Naive thymus-derived CD4-positive, alpha-beta T cell (primary cell): ENCODE data around the gene WTAP. TPM values are rescaled to one million over a fixed set of nuclear protein-coding genes. Genes with fewer than 3 reads are reported as not detected.
"Not testable (repeated sequence)": the region's sequence is repeated elsewhere in the genome, so short reads cannot be mapped to it uniquely, and the experiment has no call there.

Experiments
- ATAC-seq: fragments of 150-1000 bp; cut with Tn5 transposase; 2 replicates; pipeline ENCODE4 v1.10.0; 2021; ENCODE audit warnings: mild to moderate bottlenecking, moderate library complexity
- CTCF ChIA-PET: fragments of 350-600 bp; sonication (Branson Sonifier 250); formaldehyde crosslinking; loops from one replicate; lab custom pipeline; 2021; ENCODE audit warnings: antibody characterized with exemption; lab: Charles Lee
- POLR2A ChIA-PET: fragments of 350-600 bp; sonication (Branson Sonifier 250); formaldehyde crosslinking; loops from one replicate; lab custom pipeline; 2021; ENCODE audit warnings: antibody characterized with exemption, inconsistent platforms; lab: Charles Lee
- DNase-seq, 9 donors: peaks; one replicate each; pipeline versions ENCODE4 v3.0.0 to v3.0.0-alpha.2; 2020 to 2022; ENCODE audit warnings: mixed read lengths in 1 of 9
- H3K27ac ChIP-seq: one replicate; pipeline ENCODE4 v1.7.0; 2013; ENCODE audit warnings: mild to moderate bottlenecking, low read depth, low read length, moderate library complexity
- H3K27me3 ChIP-seq, 2 donors: one replicate each; pipeline ENCODE4 v1.7.0; 2013; ENCODE audit warnings: low read length in 2 of 2, mild to moderate bottlenecking in 2 of 2, moderate library complexity in 2 of 2; ENCODE audit not compliant: control insufficient read depth in 2 of 2, insufficient read depth in 2 of 2
- H3K36me3 ChIP-seq, 3 experiments: 1 replicate in 2 of 3; 2 replicates in 1 of 3; pipeline ENCODE4 v1.7.0; 2013; ENCODE audit warnings: low read length in 3 of 3, mild to moderate bottlenecking in 3 of 3, moderate library complexity in 1 of 3; ENCODE audit not compliant: insufficient read depth in 3 of 3, control insufficient read depth in 2 of 3
- H3K4me1 ChIP-seq, 2 donors: one replicate each; pipeline ENCODE4 v1.7.0; 2013; ENCODE audit warnings: low read length in 2 of 2, mild to moderate bottlenecking in 2 of 2, moderate library complexity in 1 of 2; ENCODE audit not compliant: control insufficient read depth in 2 of 2, insufficient read depth in 2 of 2
- H3K4me3 ChIP-seq: 2 replicates; pipeline ENCODE4 v1.7.0; 2013; ENCODE audit warnings: mild to moderate bottlenecking, low read length
- H3K9me3 ChIP-seq, 3 experiments: 1 replicate in 2 of 3; 2 replicates in 1 of 3; pipeline ENCODE4 v1.7.0; 2013; ENCODE audit warnings: low read length in 3 of 3; ENCODE audit not compliant: control insufficient read depth in 2 of 3
- H3K27ac Mint-ChIP-seq, 9 donors: one replicate each; pipeline ENCODE4 v1.8.0; 2020 to 2022; ENCODE audit warnings: mixed read lengths in 9 of 9, mild to moderate bottlenecking in 8 of 9, moderate library complexity in 5 of 9, inconsistent platforms in 2 of 9
- H3K27me3 Mint-ChIP-seq, 5 donors: one replicate each; pipeline ENCODE4 v1.8.0; 2021 to 2022; ENCODE audit warnings: mixed read lengths in 5 of 5, mild to moderate bottlenecking in 1 of 5
- H3K36me3 Mint-ChIP-seq, 5 donors: one replicate each; pipeline ENCODE4 v1.8.0; 2020 to 2022; ENCODE audit warnings: mixed read lengths in 5 of 5, mild to moderate bottlenecking in 3 of 5, inconsistent platforms in 1 of 5
- H3K4me1 Mint-ChIP-seq, 7 donors: one replicate each; pipeline ENCODE4 v1.8.0; 2020 to 2022; ENCODE audit warnings: mixed read lengths in 7 of 7, mild to moderate bottlenecking in 3 of 7, inconsistent platforms in 1 of 7
- H3K4me3 Mint-ChIP-seq, 10 donors: one replicate each; pipeline ENCODE4 v1.8.0; 2020 to 2022; ENCODE audit warnings: mild to moderate bottlenecking in 10 of 10, mixed read lengths in 10 of 10, moderate library complexity in 6 of 10, inconsistent platforms in 2 of 10
- H3K9me3 Mint-ChIP-seq, 11 donors: one replicate each; pipeline ENCODE4 v1.8.0; 2020 to 2022; ENCODE audit warnings: mixed read lengths in 11 of 11, mild to moderate bottlenecking in 4 of 11, inconsistent platforms in 1 of 11, moderate library complexity in 1 of 11
- intact Hi-C, 2 donors: fragments of 100-400 bp; cut with micrococcal nuclease; formaldehyde crosslinking; loops; one replicate each; pipeline ENCODE4 v1.15.1; 2023
- polyA plus RNA-seq, 2 donors: library from polyadenylated mRNA; unstranded; fragments of 300-500 nt; fragmentation: Illumina TruSeq; gene quantifications; one replicate each; pipeline ENCODE4 v1.2.3, GENCODE V29; 2021
- total RNA-seq, 6 experiments: library from RNA in 5 of 6; stranded (reverse) in 5 of 6; gene quantifications; 1 replicate in 5 of 6; 2 replicates in 1 of 6; pipeline ENCODE4 v1.2.3 and lab custom pipeline; 2021 to 2026

The WTAP gene
- total and polyA plus RNA-seq, 7 experiments from 2014 or later, result 117 to 152 (median 133) TPM

- intact Hi-C loops, result loop anchor here (10.0 kb wide), 2 partner anchors 677 to 907 kb away; partner anchors contain the start of genes EZR (in 1 of the 2) and TAGAP (in 1 of the 2)
- Mint-ChIP-seq H3K36me3 (peaks cover 7 to 16% (median 11%) of the 10 kb centered on the region in 5 donors), H3K9me3 (peaks cover 0 to 15% (median 3%) of the 10 kb centered on the region in 11 donors), H3K4me1 (peaks cover 18 to 43% (median 34%) of the 10 kb centered on the region in 7 donors), H3K27ac (peak overlapping the region in 1 of 9 donors; percentile 100)
- H3K27me3 Mint-ChIP-seq, H3K36me3 ChIP-seq, H3K4me3 ChIP-seq, H3K27me3 ChIP-seq, H3K27ac ChIP-seq, H3K9me3 ChIP-seq, H3K4me3 Mint-ChIP-seq, DNase-seq, ATAC-seq: not testable (repeated sequence)
- ChIA-PET CTCF (interaction anchor here (0.8 to 1.5 kb wide), 5 partner anchors 12 to 221 kb away, joined by 3 to 5 read pairs (median 3); no protein-coding TSS in a partner anchor), POLR2A (interaction anchor here (1.2 to 3.0 kb wide), 3 partner anchors 39 to 131 kb away, joined by 3 to 13 read pairs (median 3); partner anchors contain the start of genes ACAT2 and TCP1)
- H3K4me1 ChIP-seq, result peaks cover 9 to 13% of the 10 kb centered on the region in 2 donors
These were observed 5.3 kb upstream of the WTAP start for GRCh38 chr6:159721981-159722380.

DNA sequence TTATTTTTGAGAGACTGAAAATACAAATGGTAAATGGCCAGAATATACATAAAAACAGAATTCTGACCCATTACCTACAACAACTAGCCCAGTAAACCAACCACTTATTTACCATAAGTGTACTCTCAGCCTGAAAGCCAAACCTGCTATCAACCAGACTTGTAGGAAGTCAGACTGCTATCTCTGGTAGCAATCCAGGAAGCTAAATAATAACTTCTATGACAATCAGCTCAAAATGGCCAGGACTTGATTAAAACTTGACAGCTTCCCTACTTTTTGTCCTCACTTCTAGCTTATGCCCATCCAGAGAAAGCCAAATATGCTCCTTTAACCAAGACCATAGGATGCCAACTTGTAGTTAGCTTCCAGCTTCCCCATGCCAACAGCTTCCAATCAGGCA, 4.7 kb upstream of the WTAP start:
- peaks cover 0 to 1% (median 0%) of the 10 kb centered on the region in 3 experiments for H3K36me3 ChIP-seq
- H3K4me1 ChIP-seq, result peaks cover 9 to 13% of the 10 kb centered on the region in 2 donors
- ChIA-PET POLR2A (interaction anchor here (0.9 to 3.0 kb wide), 6 partner anchors 26 to 130 kb away, joined by 3 to 13 read pairs (median 3); partner anchors contain the start of genes ACAT2, MRPL18 and TCP1), CTCF (interaction anchor here (1.0 to 2.4 kb wide), 3 partner anchors 28 to 130 kb away, joined by 3 to 6 read pairs (median 4); no protein-coding TSS in a partner anchor)
- H3K27me3 Mint-ChIP-seq, result peaks cover 0 to 6% (median 0%) of the 10 kb centered on the region in 5 donors
- peak overlapping the region in 5 of 9 donors; percentile 0 to 100 (median 24) for H3K27ac Mint-ChIP-seq
- H3K27ac ChIP-seq, result no peak overlapping the region
- DNase-seq, result no peak
- H3K4me3 Mint-ChIP-seq, result no peak overlapping the region
- H3K4me1 Mint-ChIP-seq, result peaks cover 18 to 43% (median 34%) of the 10 kb centered on the region in 7 donors
- H3K27me3 ChIP-seq, result no peaks in the 10 kb centered on the region
- intact Hi-C loops, result loop anchor here (10.0 kb wide), 2 partner anchors 678 to 908 kb away; partner anchors contain the start of genes EZR (in 1 of the 2) and TAGAP (in 1 of the 2)
- no peaks in the 10 kb centered on the region for H3K9me3 ChIP-seq
- ATAC-seq, result no peak
- peaks cover 7 to 16% (median 11%) of the 10 kb centered on the region in 5 donors for H3K36me3 Mint-ChIP-seq
- H3K4me3 ChIP-seq, result no peak overlapping the region
- peaks cover 0 to 17% (median 3%) of the 10 kb centered on the region in 11 donors for H3K9me3 Mint-ChIP-seq

- peaks cover 0 to 6% (median 0%) of the 10 kb centered on the region in 5 donors for H3K27me3 Mint-ChIP-seq
- H3K9me3 Mint-ChIP-seq, result peaks cover 0 to 17% (median 3%) of the 10 kb centered on the region in 11 donors
- ATAC-seq, result no peak
- H3K27ac Mint-ChIP-seq, result peak overlapping the region in 4 of 9 donors; percentile 0 to 100 (median 32)
- no peaks in the 10 kb centered on the region for H3K27me3 ChIP-seq
- H3K4me1 Mint-ChIP-seq, result peaks cover 19 to 46% (median 34%) of the 10 kb centered on the region in 7 donors
- ChIA-PET POLR2A (interaction anchor here (0.7 to 3.0 kb wide), 6 partner anchors 26 to 292 kb away, joined by 3 to 13 read pairs (median 3); partner anchors contain the start of genes ACAT2, MRPL18 and TCP1), CTCF (interaction anchor here (1.0 to 2.4 kb wide), 3 partner anchors 29 to 129 kb away, joined by 3 to 6 read pairs (median 4); no protein-coding TSS in a partner anchor)
- no peak overlapping the region for H3K4me3 Mint-ChIP-seq
- H3K4me3 ChIP-seq, result no peak overlapping the region
- peaks cover 9 to 13% of the 10 kb centered on the region in 2 donors for H3K4me1 ChIP-seq
- H3K27ac ChIP-seq, result no peak overlapping the region
- no peaks in the 10 kb centered on the region for H3K9me3 ChIP-seq
- no peak for DNase-seq
- peaks cover 0 to 5% (median 0%) of the 10 kb centered on the region in 3 experiments for H3K36me3 ChIP-seq
- peaks cover 7 to 18% (median 11%) of the 10 kb centered on the region in 5 donors for H3K36me3 Mint-ChIP-seq
- intact Hi-C loops, result loop anchor here (10.0 kb wide), 2 partner anchors 678 to 908 kb away; partner anchors contain the start of genes EZR (in 1 of the 2) and TAGAP (in 1 of the 2)
These were observed 4.0 kb upstream of the WTAP start for GRCh38 chr6:159723259-159723658.

- H3K27ac ChIP-seq, result no peak overlapping the region
- Mint-ChIP-seq H3K27me3 (peaks cover 0 to 6% (median 0%) of the 10 kb centered on the region in 5 donors), H3K4me1 (peaks cover 25 to 61% (median 49%) of the 10 kb centered on the region in 7 donors), H3K9me3 (peaks cover 0 to 17% (median 3%) of the 10 kb centered on the region in 11 donors), H3K36me3 (peaks cover 7 to 20% (median 11%) of the 10 kb centered on the region in 5 donors), H3K27ac (peak overlapping the region in 6 of 9 donors; percentile 21 to 100 (median 71)), H3K4me3 (peak overlapping the region in 5 of 10 donors; percentile 20 to 41 (median 32))
- intact Hi-C loops, result loop anchor here (5.0 to 10.0 kb wide), 3 partner anchors 680 to 1548 kb away; partner anchors contain the start of genes AGPAT4 (in 1 of the 2), EZR (in 1 of the 2) and TAGAP (in 1 of the 2)
- peaks cover 13 to 17% of the 10 kb centered on the region in 2 donors for H3K4me1 ChIP-seq
- H3K4me3 ChIP-seq, result no peak overlapping the region
- no peaks in the 10 kb centered on the region for H3K9me3 ChIP-seq
- DNase-seq, result no peak
- peaks cover 0 to 5% (median 0%) of the 10 kb centered on the region in 3 experiments for H3K36me3 ChIP-seq
- CTCF ChIA-PET, result interaction anchor here (0.9 to 2.4 kb wide), 3 partner anchors 30 to 128 kb away, joined by 3 to 6 read pairs (median 5); no protein-coding TSS in a partner anchor
- no peaks in the 10 kb centered on the region for H3K27me3 ChIP-seq
- no peak for ATAC-seq
- POLR2A ChIA-PET, result interaction anchor here (0.7 to 1.1 kb wide), 2 partner anchors 33 to 1963 kb away, joined by 3 read pairs; no protein-coding TSS in a partner anchor
These were observed 2.5 kb upstream of the WTAP start for GRCh38 chr6:159724778-159725177.

DNA sequence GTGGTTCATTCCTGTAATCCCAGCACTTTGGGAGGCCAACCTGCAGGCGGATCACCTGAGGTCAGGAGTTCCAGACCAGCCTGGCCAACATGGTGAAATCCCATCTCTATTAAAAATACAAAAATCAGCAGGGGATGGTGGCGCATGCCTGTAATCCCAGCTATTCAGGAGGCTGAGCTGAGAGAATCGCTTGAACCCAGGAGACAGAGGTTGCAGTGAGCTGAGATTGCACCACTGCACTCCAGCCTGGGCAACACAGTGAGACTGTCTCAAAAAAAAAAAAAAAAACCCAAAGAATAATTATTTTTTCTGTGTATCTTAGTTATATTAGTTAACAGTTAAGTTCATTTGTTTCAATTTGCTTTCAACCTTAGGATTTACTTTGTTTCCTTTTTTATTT, 2.1 kb upstream of the WTAP start:
- H3K27ac ChIP-seq, H3K4me3 ChIP-seq, ATAC-seq, H3K36me3 ChIP-seq, H3K27me3 Mint-ChIP-seq, H3K27me3 ChIP-seq, DNase-seq, H3K9me3 ChIP-seq: not testable (repeated sequence)
- intact Hi-C loops, result loop anchor here (5.0 to 10.0 kb wide), 3 partner anchors 680 to 1547 kb away; partner anchors contain the start of genes AGPAT4 (in 1 of the 2), EZR (in 1 of the 2) and TAGAP (in 1 of the 2)
- CTCF ChIA-PET, result interaction anchor here (0.9 to 1.0 kb wide), 2 partner anchors 36 to 128 kb away, joined by 3 to 5 read pairs; no protein-coding TSS in a partner anchor
- POLR2A ChIA-PET, result interaction anchor here (0.7 to 1.1 kb wide), 2 partner anchors 34 to 1964 kb away, joined by 3 read pairs; no protein-coding TSS in a partner anchor
- peak overlapping the region in 7 of 9 donors; percentile 21 to 100 (median 77) for H3K27ac Mint-ChIP-seq
- peaks cover 18 to 21% of the 10 kb centered on the region in 2 donors for H3K4me1 ChIP-seq
- peaks cover 26 to 65% (median 54%) of the 10 kb centered on the region in 7 donors for H3K4me1 Mint-ChIP-seq
- peak overlapping the region in 3 of 10 donors; percentile 27 to 41 (median 38) for H3K4me3 Mint-ChIP-seq
- peaks cover 7 to 20% (median 11%) of the 10 kb centered on the region in 5 donors for H3K36me3 Mint-ChIP-seq
- peaks cover 0 to 17% (median 3%) of the 10 kb centered on the region in 11 donors for H3K9me3 Mint-ChIP-seq
